SK-N-SH treated with all-trans-retinoic acid at 6 μM for 48 hours (cell line): Measurements from ENCODE around the gene NFKB1.

Experiments used
- CSDC2 ChIP-seq: fragments of 250-450 bp; sonication (Bioruptor Pico); IDR thresholded peaks from 2 replicates; pipeline ENCODE4 v1.5.0; 2020; ENCODE audit warnings: mild to moderate bottlenecking, moderate library complexity
- PATZ1 ChIP-seq: fragments of 250-450 bp; sonication (Bioruptor Pico); IDR thresholded peaks from 2 replicates; pipeline ENCODE4 v1.8.0; 2020; ENCODE audit warnings: mild to moderate bottlenecking, moderate library complexity, borderline replicate concordance
- POU6F1 ChIP-seq: fragments of 250-450 bp; sonication (Bioruptor Pico); IDR thresholded peaks from 2 replicates; pipeline ENCODE4 v1.8.0; 2021; ENCODE audit warnings: low read depth, mild to moderate bottlenecking, moderate library complexity, borderline replicate concordance
- PPARA ChIP-seq: fragments of 250-450 bp; sonication (Bioruptor Pico); IDR thresholded peaks from 2 replicates; pipeline ENCODE4 v1.5.0; 2020; ENCODE audit warnings: mild to moderate bottlenecking, borderline replicate concordance
- TOX ChIP-seq: fragments of 250-450 bp; sonication (Bioruptor Pico); IDR thresholded peaks from 2 replicates; pipeline ENCODE4 v1.8.0; 2021; ENCODE audit warnings: mild to moderate bottlenecking, moderate library complexity, borderline replicate concordance
- TSHZ2 ChIP-seq: fragments of 250-450 bp; sonication (Bioruptor Pico); IDR thresholded peaks from 2 replicates; pipeline ENCODE4 v1.5.0; 2020; ENCODE audit warnings: mild to moderate bottlenecking, moderate library complexity
- ZFP3 ChIP-seq: fragments of 250-450 bp; sonication (Bioruptor Pico); IDR thresholded peaks from 2 replicates; pipeline ENCODE4 v1.5.0; 2020; ENCODE audit warnings: mild to moderate bottlenecking, moderate library complexity

- TF ChIP-seq TSHZ2 (CRISPR knock-in tag) (no peak), TOX (CRISPR knock-in tag) (no peak), ZFP3 (CRISPR knock-in tag) (no peak), POU6F1 (CRISPR knock-in tag) (no peak), CSDC2 (CRISPR knock-in tag) (no peak), PPARA (CRISPR knock-in tag) (no peak), PATZ1 (CRISPR knock-in tag) (no peak)
Measured at GRCh38 chr4:102483120-102483519, 18.0 kb upstream of the NFKB1 start.
